B cell (primary cell): ENCODE results near the gene NR6A1.

Source experiments
- EZH2 ChIP-seq: IDR thresholded peaks from 2 replicates; pipeline ENCODE4 v1.6.1; 2012; ENCODE audit warnings: borderline replicate concordance, low read depth, mild to moderate bottlenecking, moderate library complexity, low read length; ENCODE audit not compliant: insufficient read depth, poor library complexity, severe bottlenecking
- TF ChIP-seq, protein P1 (sequence below): fragments of 200-600 bp; IDR thresholded peaks from one replicate; pipeline ENCODE4 v1.8.0; 2022; ENCODE audit warnings: antibody characterized with exemption, mild to moderate bottlenecking

DNA sequence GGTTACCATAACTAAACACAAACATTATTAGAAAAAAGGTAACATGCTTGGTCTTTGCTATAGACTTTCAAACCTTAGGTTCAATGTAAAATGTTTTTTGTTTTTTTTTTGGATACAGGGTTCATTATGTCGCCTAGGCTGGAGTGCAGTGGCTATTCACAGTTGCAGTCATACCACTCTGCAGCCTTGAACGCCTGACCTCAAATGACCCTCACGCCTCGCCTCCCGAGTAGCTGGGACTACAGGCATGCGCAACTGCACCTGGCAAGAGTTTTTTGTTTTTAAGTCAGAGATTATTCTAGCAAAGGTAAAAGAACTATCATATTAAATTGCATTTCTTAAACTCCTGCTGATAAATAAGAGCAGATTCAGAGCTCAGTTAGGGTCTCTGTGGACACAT, 208.8 kb downstream of the NR6A1 start:
- no peak for TF ChIP-seq EZH2
- TF ChIP-seq, protein P1, sequence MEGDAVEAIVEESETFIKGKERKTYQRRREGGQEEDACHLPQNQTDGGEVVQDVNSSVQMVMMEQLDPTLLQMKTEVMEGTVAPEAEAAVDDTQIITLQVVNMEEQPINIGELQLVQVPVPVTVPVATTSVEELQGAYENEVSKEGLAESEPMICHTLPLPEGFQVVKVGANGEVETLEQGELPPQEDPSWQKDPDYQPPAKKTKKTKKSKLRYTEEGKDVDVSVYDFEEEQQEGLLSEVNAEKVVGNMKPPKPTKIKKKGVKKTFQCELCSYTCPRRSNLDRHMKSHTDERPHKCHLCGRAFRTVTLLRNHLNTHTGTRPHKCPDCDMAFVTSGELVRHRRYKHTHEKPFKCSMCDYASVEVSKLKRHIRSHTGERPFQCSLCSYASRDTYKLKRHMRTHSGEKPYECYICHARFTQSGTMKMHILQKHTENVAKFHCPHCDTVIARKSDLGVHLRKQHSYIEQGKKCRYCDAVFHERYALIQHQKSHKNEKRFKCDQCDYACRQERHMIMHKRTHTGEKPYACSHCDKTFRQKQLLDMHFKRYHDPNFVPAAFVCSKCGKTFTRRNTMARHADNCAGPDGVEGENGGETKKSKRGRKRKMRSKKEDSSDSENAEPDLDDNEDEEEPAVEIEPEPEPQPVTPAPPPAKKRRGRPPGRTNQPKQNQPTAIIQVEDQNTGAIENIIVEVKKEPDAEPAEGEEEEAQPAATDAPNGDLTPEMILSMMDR: no peak
